HepG2 (cell line): ENCODE data around the gene RAMP1.

Experiments used
- NFE2L1 ChIP-seq: sonication (generic); formaldehyde crosslinking; IDR thresholded peaks from 2 replicates; pipeline ENCODE4 v1.4.0; 2020; ENCODE audit warnings: missing genetic modification reagents, mild to moderate bottlenecking, borderline replicate concordance
- TP53 ChIP-seq: sonication (generic); formaldehyde crosslinking; conservative IDR thresholded peaks from 2 replicates; pipeline ENCODE4 v1.4.0; 2020; ENCODE audit warnings: missing genetic modification reagents

- TF ChIP-seq NFE2L1 (CRISPR knock-in tag) (no peak), TP53 (no peak)
Measured at GRCh38 chr2:237909075-237909695, 49.8 kb downstream of the RAMP1 start.
